Measurements from ENCODE around the gene PAPLN.
A peak's percentile ranks its signal among the peaks of the same experiment; 100 is the strongest.

Gene PAPLN

GRCh38 chr14:73258845-73259611 lies 21.7 kb downstream of the PAPLN start:
- DNase-seq (ENCODE audit: low spot score), result no peak

DNA sequence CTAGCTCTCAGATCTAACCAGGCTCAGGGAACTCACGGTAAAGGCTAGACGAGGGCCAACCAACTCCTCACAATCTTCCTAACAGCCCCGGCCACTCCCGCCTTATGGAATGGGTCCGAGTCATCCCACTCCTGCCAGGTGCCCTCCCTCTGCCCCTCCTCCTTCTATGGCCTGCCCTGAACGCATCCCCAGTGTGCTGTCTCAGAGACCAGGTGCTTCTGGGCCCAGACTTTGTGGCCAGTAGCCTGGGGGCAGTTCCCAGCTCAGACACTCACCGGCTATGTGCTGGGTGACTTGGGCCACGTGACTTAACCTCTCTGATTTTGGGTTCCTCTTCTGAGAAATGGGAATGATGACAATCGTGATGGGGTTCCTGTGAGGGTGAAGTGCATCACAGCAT lies 22.5 kb downstream of the PAPLN start:
- no peak for DNase-seq (ENCODE audit: low spot score)

DNA sequence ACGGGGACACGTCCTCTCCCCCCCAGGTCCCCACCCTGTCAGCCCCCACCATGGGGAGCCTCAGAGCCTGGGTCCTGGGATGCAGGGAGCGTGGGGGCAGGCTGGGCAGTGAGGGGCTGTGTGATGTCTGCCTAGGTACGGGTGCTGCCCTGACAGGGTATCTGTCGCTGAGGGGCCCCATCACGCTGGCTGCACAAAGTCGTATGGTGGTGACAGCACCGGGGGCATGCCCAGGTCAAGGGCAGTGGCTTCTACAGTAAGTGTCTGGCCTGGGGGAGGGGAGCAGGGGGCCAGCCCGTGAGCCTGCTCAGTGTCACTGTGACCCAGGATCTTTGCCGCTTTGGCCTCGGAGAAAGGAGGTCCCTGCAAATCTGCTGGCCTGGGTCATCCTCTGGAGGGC lies 23.3 kb downstream of the PAPLN start:
- peak; percentile 32 for DNase-seq (ENCODE audit: low spot score)

- DNase-seq (ENCODE audit: low spot score), result no peak
Measured at GRCh38 chr14:73261075-73261474, 23.8 kb downstream of the PAPLN start.

- DNase-seq (ENCODE audit: low spot score), result no peak
Measured at GRCh38 chr14:73261520-73262426, 24.5 kb downstream of the PAPLN start.

DNA sequence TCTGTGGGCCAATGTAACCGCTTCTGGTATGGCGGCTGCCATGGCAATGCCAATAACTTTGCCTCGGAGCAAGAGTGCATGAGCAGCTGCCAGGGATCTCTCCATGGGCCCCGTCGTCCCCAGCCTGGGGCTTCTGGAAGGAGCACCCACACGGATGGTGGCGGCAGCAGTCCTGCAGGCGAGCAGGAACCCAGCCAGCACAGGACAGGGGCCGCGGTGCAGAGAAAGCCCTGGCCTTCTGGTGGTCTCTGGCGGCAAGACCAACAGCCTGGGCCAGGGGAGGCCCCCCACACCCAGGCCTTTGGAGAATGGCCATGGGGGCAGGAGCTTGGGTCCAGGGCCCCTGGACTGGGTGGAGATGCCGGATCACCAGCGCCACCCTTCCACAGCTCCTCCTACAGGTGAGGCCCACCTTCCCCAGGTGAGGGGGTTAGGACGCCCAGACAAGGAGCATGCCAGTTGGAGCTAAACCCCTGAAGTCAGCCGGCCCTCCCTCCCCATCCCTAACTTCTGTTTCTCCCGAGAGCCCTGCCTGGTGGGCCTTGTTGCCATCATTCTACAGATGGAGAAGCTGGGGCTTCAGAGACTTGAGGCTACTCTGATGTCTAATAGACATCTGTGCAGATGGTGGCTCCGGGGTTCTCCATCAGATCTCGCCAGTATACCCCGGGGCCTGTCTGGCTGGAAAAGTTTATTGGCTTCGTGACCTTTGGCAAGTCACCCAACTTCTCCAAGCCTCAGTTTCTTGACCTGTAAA lies 25.3 kb downstream of the PAPLN start:
- no peak for DNase-seq (ENCODE audit: low spot score)

DNA sequence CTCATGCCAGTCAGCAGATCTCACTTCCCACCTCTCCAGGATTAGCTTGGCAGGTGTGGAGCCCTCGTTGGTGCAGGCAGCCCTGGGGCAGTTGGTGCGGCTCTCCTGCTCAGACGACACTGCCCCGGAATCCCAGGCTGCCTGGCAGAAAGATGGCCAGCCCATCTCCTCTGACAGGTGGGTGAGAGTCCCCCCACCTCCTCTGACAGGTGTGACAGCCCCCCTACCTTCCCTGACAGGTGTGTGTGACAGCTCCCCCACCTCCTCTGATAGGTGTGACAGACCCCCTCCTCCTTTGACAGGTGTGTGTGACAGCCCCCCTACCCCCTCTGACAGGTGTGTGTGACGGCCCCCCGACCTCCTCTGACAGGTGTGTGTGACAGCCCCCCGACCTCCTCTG lies 26.3 kb downstream of the PAPLN start:
- DNase-seq (ENCODE audit: low spot score), result no peak

DNA sequence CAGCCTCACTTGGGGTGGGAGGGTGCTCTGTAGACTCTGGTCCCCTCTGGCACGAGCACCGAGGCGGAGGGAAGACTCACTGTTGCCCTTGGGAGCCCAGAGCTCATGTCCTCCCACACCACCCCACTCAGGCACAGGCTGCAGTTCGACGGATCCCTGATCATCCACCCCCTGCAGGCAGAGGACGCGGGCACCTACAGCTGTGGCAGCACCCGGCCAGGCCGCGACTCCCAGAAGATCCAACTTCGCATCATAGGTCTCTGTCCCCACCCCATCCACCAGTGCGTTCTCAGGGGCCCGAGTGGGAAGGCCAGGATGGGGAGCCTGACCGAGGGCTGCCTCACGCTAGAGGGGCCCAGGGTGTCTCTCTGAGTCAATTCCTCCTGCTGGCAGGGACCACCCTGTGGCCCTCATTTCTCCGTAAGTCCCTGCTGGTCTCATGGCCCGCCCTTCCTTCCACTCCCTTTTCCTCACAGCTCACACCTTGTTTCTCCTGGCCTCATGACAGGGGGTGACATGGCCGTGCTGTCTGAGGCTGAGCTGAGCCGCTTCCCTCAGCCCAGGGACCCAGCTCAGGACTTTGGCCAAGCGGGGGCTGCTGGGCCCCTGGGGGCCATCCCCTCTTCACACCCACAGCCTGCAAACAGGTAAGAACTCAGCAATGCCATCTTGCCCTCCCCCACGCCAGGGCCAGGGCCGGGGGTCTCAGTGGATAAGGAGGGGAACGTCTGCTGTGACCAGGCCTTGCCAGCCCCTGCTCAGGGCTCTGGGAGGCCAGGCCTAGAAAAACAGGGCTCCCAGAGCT lies 27.0 kb downstream of the PAPLN start:
- DNase-seq (ENCODE audit: low spot score), result no peak

- DNase-seq (ENCODE audit: low spot score), result no peak
Measured at GRCh38 chr14:73264885-73265720, 27.8 kb downstream of the PAPLN start.

DNA sequence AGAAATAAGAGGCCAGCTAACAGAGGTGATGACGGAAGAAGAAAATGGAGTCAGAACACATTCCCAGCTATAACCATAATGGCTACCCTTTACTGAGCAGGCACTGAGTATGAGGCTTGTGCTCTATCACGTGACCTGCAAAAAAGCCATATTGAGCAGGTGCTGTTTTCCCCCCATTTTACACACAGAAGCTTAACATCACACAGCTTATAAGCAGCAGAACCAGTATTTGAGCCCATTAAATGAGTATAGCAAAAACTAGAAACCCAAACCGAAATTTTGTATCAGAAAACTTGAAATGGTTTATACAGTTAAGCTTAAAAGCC lies 28.4 kb downstream of the PAPLN start:
- no peak for DNase-seq (ENCODE audit: low spot score)

DNA sequence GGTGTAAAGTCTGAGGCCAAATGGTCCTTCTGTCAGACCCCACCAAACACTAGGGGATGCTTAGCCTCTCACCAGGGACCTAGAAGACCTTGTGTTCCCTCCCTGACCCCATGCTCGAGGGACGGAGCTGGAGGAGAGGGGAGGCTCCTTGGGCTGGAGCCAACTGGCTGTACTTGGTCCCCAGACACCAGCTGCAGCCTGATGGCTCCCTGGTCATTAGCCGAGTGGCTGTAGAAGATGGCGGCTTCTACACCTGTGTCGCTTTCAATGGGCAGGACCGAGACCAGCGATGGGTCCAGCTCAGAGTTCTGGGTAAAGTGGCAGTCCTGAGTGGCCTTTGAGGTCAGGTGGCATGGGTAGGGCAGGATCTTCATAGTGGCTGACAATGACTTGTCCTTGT lies 29.0 kb downstream of the PAPLN start:
- no peak for DNase-seq (ENCODE audit: low spot score)

DNA sequence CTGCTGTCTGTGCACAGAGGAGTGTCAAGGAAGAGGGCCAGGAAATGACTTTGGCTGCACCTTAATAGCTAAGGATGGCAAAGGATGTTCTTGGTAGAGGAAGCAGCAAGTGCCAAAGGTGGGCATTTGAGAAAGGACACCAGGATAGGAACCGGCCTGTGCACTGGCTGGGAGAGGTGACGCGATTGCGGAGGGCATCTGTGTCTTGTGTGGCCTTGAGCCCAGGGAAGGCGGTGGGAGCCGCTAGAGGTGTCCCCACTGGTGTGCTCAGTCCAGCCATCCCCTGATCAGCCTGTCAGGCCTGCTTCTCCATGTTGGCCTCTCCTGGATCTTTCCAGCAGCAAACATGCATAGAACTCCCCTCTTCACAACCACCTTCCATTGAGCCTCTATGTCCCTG lies 30.2 kb downstream of the PAPLN start:
- DNase-seq (ENCODE audit: low spot score), result no peak

DNA sequence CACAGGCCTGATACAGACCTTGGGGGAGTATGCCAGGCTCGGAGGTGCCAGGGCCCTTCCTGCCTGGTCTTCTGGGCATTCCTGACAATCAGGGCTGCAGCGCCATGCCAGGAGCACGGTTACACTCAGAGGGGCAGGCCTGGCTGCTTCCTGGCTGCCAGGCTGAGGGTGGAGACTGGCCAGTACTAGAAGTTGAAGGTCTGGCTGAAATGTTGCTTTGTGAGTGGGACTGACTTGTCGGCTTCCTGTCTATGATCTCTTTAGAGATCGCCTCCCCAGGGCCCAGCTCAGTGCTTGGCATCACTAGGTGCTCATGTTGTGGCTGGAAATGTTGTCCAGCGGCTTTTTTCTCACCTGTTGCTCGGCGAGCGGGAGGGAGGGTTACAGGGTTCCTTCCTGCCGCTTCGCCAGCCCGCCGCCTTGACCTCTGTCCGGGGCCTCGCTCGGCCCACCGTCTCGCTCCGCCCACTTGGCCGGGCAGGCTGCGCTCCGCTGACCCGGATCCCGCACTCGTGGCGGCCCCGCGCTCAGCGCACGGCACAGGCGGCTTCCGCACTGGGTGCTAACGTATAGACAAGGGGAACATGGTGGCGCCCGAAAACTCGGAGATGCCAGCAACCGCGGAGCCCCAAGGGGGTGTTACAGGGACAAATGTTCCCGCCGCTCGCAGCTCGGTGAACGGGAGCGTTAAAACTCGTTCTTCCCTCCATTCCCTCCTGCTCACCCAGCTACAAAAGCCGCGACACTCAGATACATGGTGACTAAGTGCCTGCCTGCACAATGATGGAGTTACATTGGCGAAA lies 32.6 kb downstream of the PAPLN start:
- DNase-seq (ENCODE audit: low spot score), result no peak

GRCh38 chr14:73272393-73272792 lies 35.1 kb downstream of the PAPLN start:
- DNase-seq (ENCODE audit: low spot score), result no peak

GRCh38 chr14:73273799-73274198 lies 36.5 kb downstream of the PAPLN start:
- no peak for DNase-seq (ENCODE audit: low spot score)

GRCh38 chr14:73276836-73277235 lies 39.5 kb downstream of the PAPLN start:
- DNase-seq (ENCODE audit: low spot score), result no peak

DNA sequence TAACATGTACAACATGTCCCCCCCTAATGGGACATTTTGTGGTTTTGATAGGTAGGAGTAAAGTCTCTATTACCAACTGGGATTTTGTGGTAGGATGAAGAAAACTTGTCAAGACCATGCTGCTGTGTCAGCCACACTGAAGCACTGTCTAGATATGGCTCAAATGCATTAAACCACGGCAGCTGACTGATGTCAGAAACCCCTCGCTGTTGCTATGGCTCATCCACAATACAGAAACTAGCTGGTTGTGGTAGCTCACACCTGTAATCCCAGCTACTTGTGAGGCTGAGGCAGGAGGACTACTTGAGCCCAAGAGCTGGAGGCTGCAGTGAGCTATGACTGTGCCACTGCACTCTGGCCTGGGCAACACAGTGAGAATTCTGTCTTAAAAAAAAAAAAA lies 40.1 kb downstream of the PAPLN start:
- no peak for DNase-seq (ENCODE audit: low spot score)

DNA sequence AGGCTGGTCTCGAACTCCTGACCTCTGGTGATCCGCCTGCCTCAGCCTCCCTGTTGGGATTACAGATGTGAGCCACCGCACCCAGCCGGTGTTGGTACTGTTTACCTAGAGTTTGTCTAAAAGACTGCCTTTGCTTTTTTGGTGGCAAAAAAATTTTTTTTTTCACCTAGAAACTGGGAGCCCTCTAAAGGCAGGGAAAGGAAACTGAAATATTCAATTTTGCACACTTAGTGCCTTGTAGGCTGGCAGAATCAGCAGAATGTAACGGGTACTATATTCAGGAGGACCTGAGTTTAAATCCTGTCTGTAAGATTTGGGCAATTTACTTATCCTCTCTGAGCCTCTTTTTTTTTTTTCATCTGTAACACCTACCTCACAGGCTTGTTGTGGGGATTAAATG lies 43.6 kb downstream of the PAPLN start:
- DNase-seq (ENCODE audit: low spot score), result no peak

GRCh38 chr14:73283608-73284379 lies 46.5 kb downstream of the PAPLN start:
- no peak for DNase-seq (ENCODE audit: low spot score)
